DMS53 treated with DMSO at 0.1 percent for 48 hours (cell line): ENCODE measurements around the gene TBC1D22A.

ENCODE experiments used
- DNase-seq: peaks from one replicate; lab custom pipeline; 2025; ENCODE audit not compliant: unreplicated experiment; lab: John Stamatoyannopoulos, UW

Gene TBC1D22A

GRCh38 chr22:47204002-47204979 lies 441.8 kb downstream of the TBC1D22A start:
- no peak for DNase-seq

GRCh38 chr22:47205081-47205491 lies 442.6 kb downstream of the TBC1D22A start:
- no peak for DNase-seq

GRCh38 chr22:47205554-47205953 lies 443.1 kb downstream of the TBC1D22A start:
- no peak for DNase-seq

- no peak for DNase-seq
Observed at GRCh38 chr22:47206164-47206563, 443.7 kb downstream of the TBC1D22A start.

GRCh38 chr22:47206666-47207218 lies 444.3 kb downstream of the TBC1D22A start:
- DNase-seq: no peak

- no peak for DNase-seq
Observed at GRCh38 chr22:47207387-47207786, 444.9 kb downstream of the TBC1D22A start.

- DNase-seq: no peak
Observed at GRCh38 chr22:47207846-47208554, 445.6 kb downstream of the TBC1D22A start.

- no peak for DNase-seq
Observed at GRCh38 chr22:47208630-47209029, 446.2 kb downstream of the TBC1D22A start.

GRCh38 chr22:47209040-47209514 lies 446.6 kb downstream of the TBC1D22A start:
- DNase-seq: no peak

- no peak for DNase-seq
Observed at GRCh38 chr22:47209547-47210023, 447.1 kb downstream of the TBC1D22A start.

GRCh38 chr22:47210112-47210657 lies 447.7 kb downstream of the TBC1D22A start:
- DNase-seq: no peak

GRCh38 chr22:47210686-47211085 lies 448.2 kb downstream of the TBC1D22A start:
- no peak for DNase-seq

- DNase-seq: peak; percentile 0
Observed at GRCh38 chr22:47213571-47214230, 451.3 kb downstream of the TBC1D22A start.

- no peak for DNase-seq
Observed at GRCh38 chr22:47215851-47216250, 453.4 kb downstream of the TBC1D22A start.

- no peak for DNase-seq
Observed at GRCh38 chr22:47218671-47219070, 456.2 kb downstream of the TBC1D22A start.

GRCh38 chr22:47219789-47220188 lies 457.3 kb downstream of the TBC1D22A start:
- DNase-seq: no peak

GRCh38 chr22:47220752-47221151 lies 458.3 kb downstream of the TBC1D22A start:
- no peak for DNase-seq

- no peak for DNase-seq
Observed at GRCh38 chr22:47221840-47222615, 459.6 kb downstream of the TBC1D22A start.
